Neural cell (in vitro differentiated cells): ENCODE measurements around the gene SPDYE1.
"Not testable (repeated sequence)": the region's sequence is repeated elsewhere in the genome, so short reads cannot be mapped to it uniquely, and the experiment has no call there.

Experiments
- CTCF ChIP-seq: fragments of 450-650 bp; IDR thresholded peaks from 2 replicates; pipeline ENCODE4 v1.5.1; 2014; ENCODE audit warnings: antibody characterized with exemption, mild to moderate bottlenecking, moderate library complexity; ENCODE audit not compliant: poor library complexity, severe bottlenecking
- EP300 ChIP-seq: fragments of 450-650 bp; conservative IDR thresholded peaks from 2 replicates; pipeline ENCODE4 v1.6.1; 2014; ENCODE audit warnings: antibody characterized with exemption, mild to moderate bottlenecking, moderate library complexity; ENCODE audit not compliant: poor library complexity, severe bottlenecking
- POLR2AphosphoS5 ChIP-seq: IDR thresholded peaks from 2 replicates; pipeline ENCODE4 v1.6.1; 2012

DNA sequence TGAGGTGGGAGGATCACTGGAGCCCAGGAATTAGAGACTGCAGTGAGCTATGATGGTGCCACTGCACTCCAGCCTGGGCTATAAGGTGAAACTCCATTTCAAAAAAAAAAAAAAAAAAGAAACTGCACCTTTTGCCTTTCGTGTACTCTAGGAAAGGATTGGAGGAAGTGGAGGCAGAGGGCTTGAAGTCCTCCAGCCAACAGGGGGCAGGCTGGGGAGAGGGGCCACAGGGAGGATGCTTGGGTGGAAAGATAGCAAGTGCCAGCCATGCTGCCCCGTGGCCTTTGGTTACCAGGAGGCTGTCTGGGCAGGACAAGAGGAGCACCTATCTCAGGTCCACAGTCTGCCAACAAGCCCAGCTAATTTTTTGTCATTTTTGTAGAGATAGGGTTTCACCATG lies 14.0 kb upstream of the SPDYE1 start:
- TF ChIP-seq CTCF, POLR2AphosphoS5, EP300: not testable (repeated sequence)
